Measurements from ENCODE around the gene VAC14. TPM values are rescaled to one million over a fixed set of nuclear protein-coding genes. Genes with fewer than 3 reads are reported as not detected.
"Not testable (repeated sequence)": the region's sequence is repeated elsewhere in the genome, so short reads cannot be mapped to it uniquely, and the experiment has no call there.

The VAC14 gene
- total RNA-seq, 4 donors from 2014 or later: 20.1 to 47.8 (median 39.0) TPM

DNA sequence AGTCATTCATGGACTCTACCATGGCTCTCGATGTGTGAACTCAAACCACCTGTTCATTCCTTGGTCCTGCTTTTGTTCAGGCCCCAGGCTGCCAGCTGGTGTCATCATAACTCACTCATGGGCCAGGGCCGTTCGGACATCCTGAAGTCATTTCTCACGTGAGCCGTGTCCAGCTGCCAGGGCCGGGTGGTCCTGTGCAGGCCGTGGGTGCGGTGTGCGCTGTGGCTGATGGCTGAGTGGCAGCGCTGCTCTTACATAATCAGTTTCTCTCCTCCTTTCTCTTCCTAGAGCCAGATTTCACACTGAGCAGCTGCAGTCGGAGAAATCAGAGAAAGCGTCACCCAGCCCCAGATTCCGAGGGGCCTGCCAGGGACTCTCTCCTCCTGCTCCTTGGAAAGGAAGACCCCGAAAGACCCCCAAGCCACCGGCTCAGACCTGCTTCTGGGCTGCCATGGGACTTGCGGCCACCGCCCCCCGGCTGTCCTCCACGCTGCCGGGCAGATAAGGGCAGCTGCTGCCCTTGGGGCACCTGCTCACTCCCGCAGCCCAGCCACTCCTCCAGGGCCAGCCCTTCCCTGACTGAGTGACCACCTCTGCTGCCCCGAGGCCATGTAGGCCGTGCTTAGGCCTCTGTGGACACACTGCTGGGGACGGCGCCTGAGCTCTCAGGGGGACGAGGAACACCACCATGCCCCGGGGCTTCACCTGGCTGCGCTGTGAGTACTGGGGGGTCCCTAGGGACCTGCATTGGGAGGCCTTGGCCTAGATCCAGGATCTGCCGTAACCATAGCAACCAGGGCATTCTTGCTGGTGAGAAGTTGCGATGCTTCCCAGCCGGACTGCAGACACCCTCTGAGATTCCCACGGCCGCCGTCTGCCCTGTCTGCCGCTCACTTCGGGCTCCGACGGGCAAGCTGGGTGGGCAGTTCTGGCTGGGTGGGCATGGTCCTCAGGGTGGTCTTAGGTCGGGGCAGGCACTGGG lies 154.4 kb downstream of the VAC14 start, which contains the start of gene IL34:
Gene IL34 (plus strand): TSS at position 300 of the 982 bp plus-strand sequence. CDS start 389 bp downstream, at position 689.
- TF ChIP-seq, protein P1, sequence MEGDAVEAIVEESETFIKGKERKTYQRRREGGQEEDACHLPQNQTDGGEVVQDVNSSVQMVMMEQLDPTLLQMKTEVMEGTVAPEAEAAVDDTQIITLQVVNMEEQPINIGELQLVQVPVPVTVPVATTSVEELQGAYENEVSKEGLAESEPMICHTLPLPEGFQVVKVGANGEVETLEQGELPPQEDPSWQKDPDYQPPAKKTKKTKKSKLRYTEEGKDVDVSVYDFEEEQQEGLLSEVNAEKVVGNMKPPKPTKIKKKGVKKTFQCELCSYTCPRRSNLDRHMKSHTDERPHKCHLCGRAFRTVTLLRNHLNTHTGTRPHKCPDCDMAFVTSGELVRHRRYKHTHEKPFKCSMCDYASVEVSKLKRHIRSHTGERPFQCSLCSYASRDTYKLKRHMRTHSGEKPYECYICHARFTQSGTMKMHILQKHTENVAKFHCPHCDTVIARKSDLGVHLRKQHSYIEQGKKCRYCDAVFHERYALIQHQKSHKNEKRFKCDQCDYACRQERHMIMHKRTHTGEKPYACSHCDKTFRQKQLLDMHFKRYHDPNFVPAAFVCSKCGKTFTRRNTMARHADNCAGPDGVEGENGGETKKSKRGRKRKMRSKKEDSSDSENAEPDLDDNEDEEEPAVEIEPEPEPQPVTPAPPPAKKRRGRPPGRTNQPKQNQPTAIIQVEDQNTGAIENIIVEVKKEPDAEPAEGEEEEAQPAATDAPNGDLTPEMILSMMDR (IDR thresholded peaks at IDR 0.05): no peak
- TF ChIP-seq POLR2A (IDR thresholded peaks at IDR 0.05): no peak
- DNase-seq (ENCODE audit: low spot score in 2 of 2): no peak
- WGBS, 2 donors: 67 to 85% methylated on average over 21 to 39 of the region's 39 CpGs
- H3K4me3 ChIP-seq (ENCODE audit: low read depth, poor library complexity, severe bottlenecking): no peak within 1 kb of the TSS
- intact Hi-C loops (cut with DNase I; ENCODE audit: low total_unique reads): no loop called here

- no peak for TF ChIP-seq POLR2A (IDR thresholded peaks at IDR 0.05)
- TF ChIP-seq, protein P1 (IDR thresholded peaks at IDR 0.05): no peak
- no peak for DNase-seq (ENCODE audit: low spot score in 2 of 2)
- no peak overlapping the region for H3K4me3 ChIP-seq (ENCODE audit: low read depth, poor library complexity, severe bottlenecking)
- intact Hi-C loops (cut with DNase I; ENCODE audit: low total_unique reads): no loop called here
- WGBS, 2 donors: 73 to 92% methylated on average over 8 to 10 of the region's 10 CpGs
These were observed 156.0 kb downstream of the VAC14 start for GRCh38 chr16:70644763-70645597.

DNA sequence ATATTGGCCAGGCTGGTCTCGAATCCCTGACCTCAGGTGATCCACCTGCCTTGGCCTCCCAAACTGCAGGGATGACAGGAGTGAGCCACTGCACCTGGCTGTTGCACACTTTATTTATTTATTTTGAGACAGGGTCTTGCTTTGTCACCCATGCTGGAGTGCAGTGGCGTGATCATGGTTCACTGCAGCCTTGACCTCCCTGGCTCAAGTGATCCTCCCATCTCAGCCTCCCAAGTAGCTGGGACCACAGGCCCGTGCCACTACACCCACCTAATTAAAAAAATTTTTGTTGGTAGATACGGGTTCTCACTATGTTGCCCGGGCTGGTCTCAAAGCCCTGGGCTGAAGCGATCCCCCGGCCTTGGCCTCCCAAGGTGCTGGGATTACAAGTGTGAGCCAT lies 157.7 kb downstream of the VAC14 start:
- H3K4me3 ChIP-seq (ENCODE audit: low read depth, poor library complexity, severe bottlenecking); DNase-seq (ENCODE audit: low spot score in 2 of 2); intact Hi-C loops (cut with DNase I; ENCODE audit: low total_unique reads): not testable (repeated sequence)
- 78 to 88% methylated on average over 7 of the region's 7 CpGs for WGBS, 2 donors

GRCh38 chr16:70642633-70643032 lies 158.3 kb downstream of the VAC14 start:
- H3K4me3 ChIP-seq (ENCODE audit: low read depth, poor library complexity, severe bottlenecking): no peak overlapping the region
- TF ChIP-seq POLR2A (IDR thresholded peaks at IDR 0.05): no peak
- TF ChIP-seq, protein P1 (IDR thresholded peaks at IDR 0.05): no peak
- no peak for DNase-seq (ENCODE audit: low spot score in 2 of 2)
- 86 to 87% methylated on average over 1 of the region's 1 CpG for WGBS, 2 donors
- intact Hi-C loops (cut with DNase I; ENCODE audit: low total_unique reads): no loop called here

DNA sequence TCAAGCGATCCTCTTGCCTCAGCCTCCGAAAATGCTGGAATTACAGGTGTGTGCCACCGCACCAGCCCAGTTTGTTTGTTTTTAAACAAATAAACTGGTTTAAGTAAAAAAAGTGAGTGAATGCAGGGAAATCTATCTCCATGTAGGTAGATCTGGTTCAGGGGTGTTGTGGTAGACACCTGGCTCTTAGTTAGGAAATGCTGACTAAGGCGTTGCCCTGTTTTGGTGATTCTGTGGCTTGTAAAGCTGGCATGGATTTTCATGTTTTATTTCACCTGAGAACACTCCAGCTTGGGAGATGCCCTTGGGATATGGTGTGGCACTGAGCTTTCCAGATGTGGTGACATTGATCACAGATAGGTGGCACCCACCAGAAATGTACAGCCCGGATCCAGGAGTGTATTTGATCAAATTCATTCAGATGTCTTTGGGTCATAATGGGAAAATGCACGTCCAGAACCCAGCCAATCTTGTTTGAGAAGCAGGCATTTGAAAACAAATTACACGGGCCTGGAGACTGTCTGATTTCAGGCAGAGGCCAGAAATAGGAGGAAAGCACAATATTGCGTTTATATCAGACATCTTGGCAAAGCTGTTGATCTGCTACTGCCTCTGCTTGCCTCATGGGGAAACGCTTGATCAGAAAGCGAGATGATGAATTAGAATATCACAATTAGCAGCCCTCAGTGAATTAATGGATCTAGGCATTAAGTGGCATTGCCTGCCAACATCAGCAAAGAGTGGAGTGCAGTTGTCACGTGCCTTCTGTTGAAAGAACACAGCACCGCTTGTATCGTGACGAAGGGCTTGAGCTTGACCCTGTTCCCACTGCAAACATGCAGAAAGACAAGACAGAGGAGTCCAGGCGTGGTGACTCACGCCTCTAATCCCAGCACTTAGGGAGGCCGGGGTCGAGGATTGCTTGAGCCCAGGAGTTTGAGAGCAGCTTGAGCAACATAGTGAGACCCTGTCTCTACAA lies 161.9 kb downstream of the VAC14 start:
- no peak overlapping the region for H3K4me3 ChIP-seq (ENCODE audit: low read depth, poor library complexity, severe bottlenecking)
- intact Hi-C loops (cut with DNase I; ENCODE audit: low total_unique reads): no loop called here
- no peak for DNase-seq (ENCODE audit: low spot score in 2 of 2)
- WGBS, 2 donors: 42 to 46% methylated on average over 18 of the region's 18 CpGs
- TF ChIP-seq POLR2A (IDR thresholded peaks at IDR 0.05): no peak
- TF ChIP-seq, protein P1 (IDR thresholded peaks at IDR 0.05): no peak

Other genes starting within 250 kb of the VAC14 start
- 100 to 1,000 TPM in 3 of 4 donors, 10 to 100 TPM in 1; 96.9 to 158 (median 129) TPM for gene IL34, start 154.6 kb downstream of the VAC14 start, total RNA-seq
- 10 to 100 TPM; 18.4 to 55.5 (median 25.2) TPM for gene MTSS2, start 115.1 kb downstream of the VAC14 start, total RNA-seq

All from lower leg skin (tissue), 4 donors.